Mucosa of rectum (tissue), 2 donors: Measurements from ENCODE around the gene FAM200B.

Source experiments
- H3K27ac ChIP-seq, 2 donors: one replicate each; pipeline ENCODE4 v1.7.0; 2013; ENCODE audit warnings: inconsistent platforms in 2 of 2, low read depth in 2 of 2, low read length in 2 of 2
- H3K27me3 ChIP-seq, 2 donors: one replicate each; pipeline ENCODE4 v1.7.0; 2013; ENCODE audit warnings: low read length in 2 of 2; ENCODE audit not compliant: control insufficient read depth in 2 of 2, insufficient read depth in 2 of 2
- H3K36me3 ChIP-seq, 2 donors: one replicate each; pipeline ENCODE4 v1.7.0; 2013; ENCODE audit warnings: low read length in 2 of 2; ENCODE audit not compliant: control insufficient read depth in 2 of 2, insufficient read depth in 2 of 2
- H3K4me1 ChIP-seq, 2 donors: one replicate each; pipeline ENCODE4 v1.7.0; 2013; ENCODE audit warnings: low read length in 2 of 2, mild to moderate bottlenecking in 1 of 2; ENCODE audit not compliant: control insufficient read depth in 2 of 2, insufficient read depth in 2 of 2
- H3K4me3 ChIP-seq, 2 donors: one replicate each; pipeline ENCODE4 v1.7.0; 2013; ENCODE audit warnings: low read length in 2 of 2
- H3K9ac ChIP-seq, 2 donors: one replicate each; pipeline ENCODE4 v1.7.0; 2013; ENCODE audit warnings: low read length in 2 of 2, low read depth in 1 of 2, mild to moderate bottlenecking in 1 of 2
- H3K9me3 ChIP-seq, 2 donors: one replicate each; pipeline ENCODE4 v1.7.0; 2013; ENCODE audit warnings: low read length in 2 of 2; ENCODE audit not compliant: control insufficient read depth in 2 of 2
- donor health status: healthy.
- donor health status: Normal muscosa, but diverticular disease.

Gene FAM200B

DNA sequence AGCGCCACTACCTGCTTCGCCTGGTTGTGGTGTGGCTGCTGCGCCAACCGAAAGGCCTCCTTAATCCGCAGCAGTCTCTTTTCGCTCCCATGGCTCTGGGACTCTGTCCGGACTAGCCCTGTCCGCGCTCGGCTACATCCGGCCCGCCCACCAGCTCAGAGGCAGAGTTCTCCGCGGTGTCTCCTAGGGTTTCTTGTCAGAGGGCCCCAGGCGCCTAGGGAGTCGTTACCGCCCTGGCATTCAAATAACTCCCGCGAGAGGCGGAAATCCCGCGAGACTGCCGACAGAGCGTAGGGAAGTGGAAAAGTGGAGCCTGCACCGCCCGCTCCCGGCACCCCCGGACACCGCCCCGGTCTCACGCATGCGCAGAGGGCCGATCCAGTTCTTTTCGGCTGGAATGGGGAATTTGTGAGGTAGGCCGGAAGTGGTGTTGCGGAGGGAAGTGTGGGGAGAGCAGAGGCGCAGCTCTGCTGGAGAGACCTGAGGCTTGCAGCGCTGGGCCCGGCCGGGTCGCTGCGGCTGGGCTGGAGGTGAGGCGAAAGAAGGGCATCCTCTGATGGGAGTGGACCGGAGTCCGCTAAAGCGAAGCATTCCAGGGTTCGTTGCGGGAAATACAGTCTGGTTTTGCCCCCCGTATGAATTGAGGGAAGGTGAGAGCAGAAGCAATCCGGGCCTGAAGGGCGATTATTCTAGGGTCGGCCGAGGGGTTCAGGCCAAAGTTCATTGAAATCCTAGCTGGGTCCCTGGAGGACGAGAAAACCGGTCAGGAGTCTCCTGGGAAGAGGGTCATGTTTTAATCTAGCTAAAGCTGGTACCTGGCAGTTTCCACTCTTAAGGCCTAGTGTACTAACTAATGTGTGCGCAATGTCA is at the start of gene FAM200B:
Gene FAM200B, plus strand, starts transcription at position 456 of the 870 bp plus-strand sequence. CDS start 5,151 bp downstream, outside the sequence.
- Histone ChIP-seq H3K9ac (peak within 1 kb of the TSS; percentile 94 to 98), H3K27ac (peak within 1 kb of the TSS; percentile 94 to 98), H3K4me3 (peak within 1 kb of the TSS; percentile 91 to 95), H3K27me3 (no peaks in the 10 kb centered on the region), H3K4me1 (peaks cover 3 to 11% of the 10 kb centered on the region in 2 donors), H3K36me3 (peaks cover 12 to 13% of the 10 kb centered on the region in 2 donors), H3K9me3 (no peaks in the 10 kb centered on the region)

DNA sequence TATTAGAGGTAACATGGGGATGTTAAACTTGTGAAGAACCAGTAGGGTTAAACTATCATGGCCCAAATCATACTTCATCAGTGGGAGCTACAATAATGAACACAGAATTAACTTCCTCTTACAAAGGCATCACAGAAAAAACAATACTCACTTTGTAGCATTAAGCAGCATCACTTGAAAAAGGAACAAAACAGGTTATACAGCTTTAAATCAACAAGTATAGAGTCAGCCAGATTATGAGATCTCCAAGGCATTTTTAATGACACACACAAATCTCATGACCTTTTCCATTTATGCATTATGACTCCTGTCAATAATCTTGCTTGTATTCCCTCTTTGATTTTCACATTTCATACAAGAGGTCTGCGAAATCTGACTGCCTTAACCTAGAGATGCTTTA is 44.8 kb upstream of the FAM200B start:
- Histone ChIP-seq H3K4me3 (no peak overlapping the region), H3K4me1 (no peaks in the 10 kb centered on the region), H3K27me3 (no peaks in the 10 kb centered on the region), H3K36me3 (peaks cover 34 to 35% of the 10 kb centered on the region in 2 donors), H3K9me3 (no peaks in the 10 kb centered on the region), H3K27ac (no peak overlapping the region), H3K9ac (no peak overlapping the region)

DNA sequence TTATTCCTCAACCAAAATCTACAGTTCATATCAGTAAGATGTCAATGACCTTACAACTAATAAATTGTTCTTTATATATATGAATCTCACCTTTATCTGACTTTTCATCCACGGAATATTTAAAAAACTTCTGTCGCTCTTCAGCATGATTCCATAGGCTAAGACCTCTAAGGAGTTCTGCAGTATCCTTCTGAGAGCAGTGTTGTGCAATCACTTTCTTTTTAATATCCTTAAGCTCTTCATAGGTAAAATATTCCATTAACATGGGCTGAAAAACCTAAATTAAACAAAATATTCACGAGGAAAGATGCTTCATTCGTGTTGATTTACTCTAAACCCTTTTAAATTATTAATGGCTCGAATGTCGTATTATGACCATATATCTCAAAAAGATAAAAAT is 43.2 kb upstream of the FAM200B start:
- H3K27ac ChIP-seq = no peak overlapping the region
- no peak overlapping the region for H3K4me3 ChIP-seq
- no peak overlapping the region for H3K9ac ChIP-seq
- no peaks in the 10 kb centered on the region for H3K4me1 ChIP-seq
- no peaks in the 10 kb centered on the region for H3K27me3 ChIP-seq
- H3K9me3 ChIP-seq = no peaks in the 10 kb centered on the region
- H3K36me3 ChIP-seq = peaks cover 29 to 31% of the 10 kb centered on the region in 2 donors

DNA sequence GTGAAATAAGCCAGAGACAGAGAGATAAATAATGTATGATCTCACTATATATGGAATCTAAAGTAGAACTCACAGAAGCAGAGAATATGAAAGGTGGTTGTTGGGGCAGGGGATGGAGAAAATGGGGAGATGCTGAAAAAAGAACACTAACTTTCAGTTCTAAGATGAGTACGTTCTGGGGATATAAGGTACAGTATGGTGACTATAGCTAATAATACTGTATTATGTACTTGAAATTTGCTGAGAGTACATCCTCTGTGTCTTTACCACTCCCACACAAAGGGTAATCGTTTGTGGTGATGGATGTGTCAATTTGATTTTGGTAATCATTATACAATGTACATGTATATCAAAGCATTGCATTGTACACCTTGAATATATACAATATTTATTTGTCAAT is 33.0 kb upstream of the FAM200B start:
- no peaks in the 10 kb centered on the region for H3K27me3 ChIP-seq
- no peaks in the 10 kb centered on the region for H3K36me3 ChIP-seq
- H3K9me3 ChIP-seq = no peaks in the 10 kb centered on the region
- H3K4me1 ChIP-seq = peaks cover 11 to 15% of the 10 kb centered on the region in 2 donors
- H3K9ac ChIP-seq = no peak overlapping the region
- H3K27ac ChIP-seq = no peak overlapping the region
- H3K4me3 ChIP-seq = no peak overlapping the region

DNA sequence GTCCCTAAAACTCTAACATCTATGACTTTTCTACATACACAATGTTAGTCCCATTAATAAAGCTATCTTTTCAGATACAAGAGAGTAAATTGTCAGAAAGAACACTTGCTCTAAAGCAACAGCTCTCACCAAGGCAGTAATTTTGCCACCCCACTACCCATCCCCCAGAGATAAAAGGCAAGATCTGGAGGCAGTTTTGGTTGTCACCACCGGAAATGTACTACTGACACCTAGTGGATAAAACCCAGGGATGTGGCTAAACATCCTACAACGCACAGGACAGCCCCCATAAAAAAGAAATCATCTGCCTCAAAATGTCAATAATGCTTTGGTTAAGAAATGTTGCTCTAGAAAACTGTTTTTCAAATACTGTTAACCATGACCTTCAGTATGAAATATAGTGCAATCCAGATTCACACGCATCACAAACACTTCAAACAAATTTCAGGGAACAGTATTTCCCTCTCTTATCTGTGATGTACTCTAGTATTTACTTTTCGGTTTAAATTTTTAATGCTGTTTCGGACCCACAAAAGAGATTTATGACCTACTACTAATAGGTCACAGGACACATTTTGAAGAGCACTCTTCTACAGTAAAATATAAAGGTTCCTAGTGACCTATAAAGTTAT is 31.6 kb upstream of the FAM200B start:
- H3K36me3 ChIP-seq = no peaks in the 10 kb centered on the region
- H3K27ac ChIP-seq = no peak overlapping the region
- no peaks in the 10 kb centered on the region for H3K9me3 ChIP-seq
- H3K27me3 ChIP-seq = no peaks in the 10 kb centered on the region
- no peak overlapping the region for H3K9ac ChIP-seq
- H3K4me3 ChIP-seq = no peak overlapping the region
- peaks cover 11 to 21% of the 10 kb centered on the region in 2 donors for H3K4me1 ChIP-seq

DNA sequence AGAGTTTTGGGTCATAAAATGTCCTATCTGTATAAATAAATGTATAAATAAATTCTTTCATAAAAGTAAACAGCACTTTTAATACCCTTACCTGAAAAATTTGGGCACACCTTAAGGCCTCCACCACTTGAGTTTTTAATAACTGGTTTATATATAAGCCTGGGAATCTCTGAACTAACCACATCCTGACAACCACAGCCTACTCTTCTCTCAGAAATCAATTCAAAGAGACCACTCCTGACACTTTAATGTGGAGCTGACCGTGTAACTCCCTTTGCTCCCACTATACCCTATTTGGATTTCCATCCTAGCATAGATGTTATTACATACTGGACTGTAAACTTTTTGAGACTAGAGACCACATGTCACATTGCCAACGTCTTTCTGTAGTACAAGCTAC is 30.0 kb upstream of the FAM200B start:
- no peak overlapping the region for H3K9ac ChIP-seq
- peak overlapping the region in 1 of 2 donors; percentile 27 for H3K27ac ChIP-seq
- H3K4me1 ChIP-seq = peaks cover 14 to 29% of the 10 kb centered on the region in 2 donors

DNA sequence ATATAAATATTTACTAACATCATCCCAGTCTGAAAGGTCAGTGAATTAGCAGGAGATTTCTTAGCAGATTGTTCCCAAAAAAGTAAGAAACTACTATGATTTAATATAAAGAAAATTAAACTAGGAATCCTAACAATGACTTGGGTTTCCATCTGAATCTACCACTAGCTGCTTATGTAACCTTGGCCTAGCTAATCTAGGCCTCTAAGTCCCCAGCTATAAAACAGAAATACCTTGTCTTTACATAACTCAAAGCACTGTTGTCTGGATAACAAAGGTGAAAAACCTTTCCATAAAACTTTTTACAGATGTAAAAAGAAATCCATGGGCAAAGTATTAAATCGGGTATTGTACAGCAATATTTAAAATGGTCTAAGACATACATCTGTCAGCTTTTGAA is 29.4 kb upstream of the FAM200B start:
- no peak overlapping the region for H3K27ac ChIP-seq
- no peak overlapping the region for H3K4me3 ChIP-seq
- H3K9ac ChIP-seq = no peak overlapping the region
- no peaks in the 10 kb centered on the region for H3K36me3 ChIP-seq
- H3K27me3 ChIP-seq = no peaks in the 10 kb centered on the region
- H3K9me3 ChIP-seq = no peaks in the 10 kb centered on the region
- peaks cover 14 to 29% of the 10 kb centered on the region in 2 donors for H3K4me1 ChIP-seq

More for the DNA sequence above, 30.0 kb upstream of the FAM200B start:
- H3K9me3 ChIP-seq = no peaks in the 10 kb centered on the region
- peak overlapping the region in 1 of 2 donors; percentile 38 for H3K4me3 ChIP-seq
- H3K27me3 ChIP-seq = no peaks in the 10 kb centered on the region
- H3K36me3 ChIP-seq = no peaks in the 10 kb centered on the region

DNA sequence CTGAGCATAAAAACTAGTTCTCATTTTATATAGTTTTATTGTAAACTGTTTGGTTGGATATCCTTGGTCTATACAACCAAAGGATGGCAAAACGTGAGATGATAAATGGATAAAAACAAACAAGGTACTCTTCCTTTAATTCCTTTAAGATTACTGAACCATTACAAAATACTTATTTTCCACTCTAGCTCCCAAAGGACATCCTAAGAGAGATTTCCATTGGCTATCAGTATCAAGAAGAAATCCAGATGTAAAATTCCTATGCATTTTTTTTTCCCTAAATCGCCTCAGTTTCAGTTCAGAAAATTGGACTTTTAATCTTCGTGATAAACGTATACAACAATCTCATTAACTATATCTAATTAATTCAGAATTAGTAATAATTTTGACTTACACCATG is 28.8 kb upstream of the FAM200B start:
- no peaks in the 10 kb centered on the region for H3K27me3 ChIP-seq
- peak overlapping the region in 1 of 2 donors; percentile 96 for H3K27ac ChIP-seq
- no peaks in the 10 kb centered on the region for H3K36me3 ChIP-seq
- peak overlapping the region; percentile 28 to 98 for H3K9ac ChIP-seq
- peak overlapping the region in 1 of 2 donors; percentile 67 for H3K4me3 ChIP-seq
- H3K4me1 ChIP-seq = peaks cover 14 to 29% of the 10 kb centered on the region in 2 donors
- H3K9me3 ChIP-seq = no peaks in the 10 kb centered on the region

DNA sequence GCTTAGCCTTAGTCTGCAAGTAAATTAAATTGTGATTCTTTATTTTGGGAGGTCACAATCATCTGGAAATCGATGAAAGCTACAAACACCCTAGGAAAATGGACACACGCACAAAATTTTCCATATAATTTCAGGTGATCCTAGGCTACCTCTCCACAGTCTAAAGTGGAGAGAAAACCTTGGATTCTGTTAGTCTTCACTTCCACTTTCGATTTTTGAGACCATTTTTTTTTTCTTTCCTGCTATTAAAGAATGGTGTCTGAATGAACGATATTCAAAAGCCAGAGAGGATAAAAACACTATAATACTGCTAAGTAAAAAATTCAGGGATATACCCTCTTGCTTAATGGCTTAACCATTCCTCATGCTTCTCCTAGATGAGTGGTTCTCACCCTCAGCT is 28.2 kb upstream of the FAM200B start:
- H3K9me3 ChIP-seq = no peaks in the 10 kb centered on the region
- H3K4me3 ChIP-seq = peak overlapping the region; percentile 67 to 87
- H3K4me1 ChIP-seq = peaks cover 14 to 29% of the 10 kb centered on the region in 2 donors
- H3K9ac ChIP-seq = peak overlapping the region; percentile 35 to 98
- peak overlapping the region; percentile 96 to 98 for H3K27ac ChIP-seq
- no peaks in the 10 kb centered on the region for H3K36me3 ChIP-seq
- no peaks in the 10 kb centered on the region for H3K27me3 ChIP-seq
